DND-41 (cell line): ENCODE data around the gene TNXB.

Source experiments
- EZH2 ChIP-seq: IDR thresholded peaks from 3 replicates; pipeline ENCODE4 v1.6.1; 2012; ENCODE audit warnings: borderline replicate concordance, low read depth, mild to moderate bottlenecking, moderate library complexity, low read length, inconsistent platforms; ENCODE audit not compliant: severe bottlenecking
- TF ChIP-seq, protein P1 (sequence below): IDR thresholded peaks from 2 replicates; pipeline ENCODE4 v1.5.1; 2012; ENCODE audit warnings: borderline replicate concordance, low read length, moderate library complexity, mild to moderate bottlenecking; ENCODE audit not compliant: poor library complexity, severe bottlenecking; ENCODE audit errors: extremely low read depth

DNA sequence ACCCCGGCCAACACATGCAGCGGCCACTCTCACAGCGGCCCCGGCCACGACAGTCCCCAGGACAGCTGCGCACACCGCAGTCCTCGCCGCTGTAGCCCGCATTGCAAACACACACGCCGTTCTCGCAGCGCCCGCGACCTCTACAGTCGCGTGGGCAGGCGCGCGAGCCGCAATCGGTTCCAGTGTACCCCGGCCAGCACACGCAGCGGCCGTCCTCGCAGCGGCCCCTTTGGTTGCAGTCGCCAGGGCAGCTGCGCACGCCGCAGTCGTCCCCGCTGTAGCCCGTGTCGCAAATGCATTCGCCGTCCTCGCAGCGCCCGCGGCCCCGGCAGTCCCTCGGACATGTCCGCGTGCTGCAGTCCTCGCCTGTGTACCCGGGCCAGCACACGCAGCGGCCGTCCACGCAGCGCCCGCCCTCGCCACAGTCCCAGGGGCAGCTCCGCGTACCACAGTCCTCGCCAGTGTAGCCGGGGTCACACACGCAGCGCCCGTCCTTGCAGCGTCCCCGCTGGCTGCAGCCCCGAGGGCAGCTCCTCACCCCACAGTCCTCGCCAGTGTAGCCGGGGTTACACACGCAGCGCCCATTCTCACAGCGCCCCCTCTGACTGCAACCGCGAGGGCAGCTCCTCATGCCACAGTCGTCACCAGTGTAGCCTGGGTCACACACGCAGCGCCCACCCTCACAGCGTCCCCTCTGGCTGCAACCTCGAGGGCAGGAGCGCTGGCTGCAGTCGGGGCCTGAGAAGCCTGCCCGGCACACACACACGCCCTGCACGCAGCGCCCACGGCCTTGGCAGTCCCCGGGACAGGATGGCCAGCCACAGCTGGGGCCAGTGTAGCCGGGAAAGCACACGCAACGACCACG, 12.5 kb downstream of the TNXB start:
- TF ChIP-seq, protein P1, sequence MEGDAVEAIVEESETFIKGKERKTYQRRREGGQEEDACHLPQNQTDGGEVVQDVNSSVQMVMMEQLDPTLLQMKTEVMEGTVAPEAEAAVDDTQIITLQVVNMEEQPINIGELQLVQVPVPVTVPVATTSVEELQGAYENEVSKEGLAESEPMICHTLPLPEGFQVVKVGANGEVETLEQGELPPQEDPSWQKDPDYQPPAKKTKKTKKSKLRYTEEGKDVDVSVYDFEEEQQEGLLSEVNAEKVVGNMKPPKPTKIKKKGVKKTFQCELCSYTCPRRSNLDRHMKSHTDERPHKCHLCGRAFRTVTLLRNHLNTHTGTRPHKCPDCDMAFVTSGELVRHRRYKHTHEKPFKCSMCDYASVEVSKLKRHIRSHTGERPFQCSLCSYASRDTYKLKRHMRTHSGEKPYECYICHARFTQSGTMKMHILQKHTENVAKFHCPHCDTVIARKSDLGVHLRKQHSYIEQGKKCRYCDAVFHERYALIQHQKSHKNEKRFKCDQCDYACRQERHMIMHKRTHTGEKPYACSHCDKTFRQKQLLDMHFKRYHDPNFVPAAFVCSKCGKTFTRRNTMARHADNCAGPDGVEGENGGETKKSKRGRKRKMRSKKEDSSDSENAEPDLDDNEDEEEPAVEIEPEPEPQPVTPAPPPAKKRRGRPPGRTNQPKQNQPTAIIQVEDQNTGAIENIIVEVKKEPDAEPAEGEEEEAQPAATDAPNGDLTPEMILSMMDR = no peak
- TF ChIP-seq EZH2 = no peak
